Karpas-422 (cell line): ENCODE results near the gene TRIM71. TPM values are rescaled to one million over a fixed set of nuclear protein-coding genes. Genes with fewer than 3 reads are reported as not detected.
"Not testable (repeated sequence)": the region's sequence is repeated elsewhere in the genome, so short reads cannot be mapped to it uniquely, and the experiment has no call there.

ENCODE experiments used
- DNase-seq: peaks from one replicate; pipeline ENCODE4 v3.0.0-alpha.2; 2015
- H2AFZ ChIP-seq: fragments of 200-600 bp; sonication (generic); 2 replicates; pipeline ENCODE4 v1.6.1; 2014; ENCODE audit warnings: antibody characterized with exemption, low read length, mixed read lengths
- H3K27ac ChIP-seq: fragments of 200-600 bp; sonication (generic); 2 replicates; pipeline ENCODE4 v1.5.1; 2014; ENCODE audit warnings: mild to moderate bottlenecking, low read length, moderate library complexity
- H3K27me3 ChIP-seq: fragments of 200-600 bp; sonication (generic); 2 replicates; pipeline ENCODE4 v1.6.1; 2014; ENCODE audit warnings: low read length, mixed read lengths
- H3K36me3 ChIP-seq: fragments of 200-600 bp; sonication (generic); 2 replicates; pipeline ENCODE4 v1.6.1; 2014; ENCODE audit warnings: low read length, mixed read lengths; ENCODE audit not compliant: insufficient read depth
- H3K4me1 ChIP-seq: fragments of 200-600 bp; sonication (generic); 2 replicates; pipeline ENCODE4 v1.6.1; 2014; ENCODE audit warnings: mild to moderate bottlenecking, low read length, mixed read lengths
- H3K4me2 ChIP-seq: fragments of 200-600 bp; sonication (generic); 2 replicates; pipeline ENCODE4 v1.6.1; 2014; ENCODE audit warnings: low read length, low read depth, mild to moderate bottlenecking; ENCODE audit not compliant: poor library complexity, severe bottlenecking
- H3K4me3 ChIP-seq: fragments of 200-600 bp; sonication (generic); 2 replicates; pipeline ENCODE4 v1.5.1; 2014; ENCODE audit warnings: mild to moderate bottlenecking, antibody characterized with exemption, low read length, mixed read lengths
- H3K79me2 ChIP-seq: fragments of 200-600 bp; sonication (generic); 2 replicates; pipeline ENCODE4 v1.6.1; 2014; ENCODE audit warnings: mild to moderate bottlenecking, low read length, mixed read lengths
- H3K9ac ChIP-seq: fragments of 200-600 bp; sonication (generic); 2 replicates; pipeline ENCODE4 v1.6.0; 2014; ENCODE audit warnings: low read length
- H3K9me2 ChIP-seq: fragments of 200-600 bp; sonication (generic), shearing (Covaris generic); replicated peaks from 2 replicates; pipeline ENCODE4 v1.6.0; 2014; ENCODE audit warnings: mild to moderate bottlenecking, low read length, moderate library complexity; ENCODE audit not compliant: insufficient read depth
- H3K9me3 ChIP-seq: fragments of 300-700, 200-600 bp; sonication (generic); 2 replicates; pipeline ENCODE4 v1.6.1; 2014; ENCODE audit warnings: low read length, mixed read lengths
- H4K20me1 ChIP-seq: fragments of 200-600 bp; sonication (generic); 2 replicates; pipeline ENCODE4 v1.6.1; 2014; ENCODE audit warnings: mild to moderate bottlenecking, antibody characterized with exemption, low read length, low read depth; ENCODE audit not compliant: insufficient read depth
- total RNA-seq: library from RNA; depleted of rRNA; stranded (reverse); fragments of >200 nt; shearing (Covaris generic); gene quantifications from 2 replicates; pipeline ENCODE4 v1.2.3, GENCODE V29; 2014; ENCODE audit warnings: low replicate concordance

The TRIM71 gene
- total RNA-seq, 1 experiment from 2014 or later, result not detected

DNA sequence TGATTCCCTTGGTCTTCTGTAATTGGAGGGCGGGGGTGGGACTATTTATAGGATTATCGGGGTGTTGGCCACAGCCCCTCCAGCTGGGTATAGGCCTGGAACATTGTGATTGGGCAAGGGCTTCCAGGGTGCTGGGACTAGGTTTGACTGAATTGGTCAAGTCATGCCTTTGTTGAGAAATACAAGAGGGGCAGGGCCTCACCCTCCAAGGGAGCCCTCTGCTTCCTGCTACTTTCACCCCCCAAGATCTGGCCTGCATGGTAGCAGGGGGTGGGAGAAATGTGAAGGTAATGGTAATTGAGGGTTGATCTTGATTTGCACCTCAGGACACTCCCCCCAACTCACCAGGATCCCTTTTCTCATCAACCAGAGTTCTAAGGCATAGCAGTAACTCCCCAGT, 25.2 kb downstream of the TRIM71 start:
- Histone ChIP-seq H3K4me3 (no peak overlapping the region), H3K4me2 (no peak overlapping the region), H3K79me2 (no peaks in the 10 kb centered on the region), H3K36me3 (no peaks in the 10 kb centered on the region), H3K9ac (no peak overlapping the region), H2AFZ (no peak overlapping the region), H3K27ac (no peak overlapping the region), H3K27me3 (no peaks in the 10 kb centered on the region), H3K9me3 (no peaks in the 10 kb centered on the region), H3K9me2 (no peaks in the 10 kb centered on the region), H4K20me1 (no peaks in the 10 kb centered on the region), H3K4me1 (peaks cover 10% of the 10 kb centered on the region)
- DNase-seq, result no peak

- no peak overlapping the region for H3K4me3 ChIP-seq
- H3K9me3 ChIP-seq, result no peaks in the 10 kb centered on the region
- H3K9ac ChIP-seq, result no peak overlapping the region
- no peak for DNase-seq
- H3K4me2 ChIP-seq, result no peak overlapping the region
- no peaks in the 10 kb centered on the region for H3K79me2 ChIP-seq
- peaks cover 10% of the 10 kb centered on the region for H3K4me1 ChIP-seq
- no peaks in the 10 kb centered on the region for H4K20me1 ChIP-seq
- H3K27ac ChIP-seq, result no peak overlapping the region
- H3K9me2 ChIP-seq, result no peaks in the 10 kb centered on the region
- no peaks in the 10 kb centered on the region for H3K36me3 ChIP-seq
- no peaks in the 10 kb centered on the region for H3K27me3 ChIP-seq
- no peak overlapping the region for H2AFZ ChIP-seq
These were observed 25.9 kb downstream of the TRIM71 start for GRCh38 chr3:32843510-32844321.

- H3K9me3 ChIP-seq, result no peaks in the 10 kb centered on the region
- no peak overlapping the region for H3K4me3 ChIP-seq
- peaks cover 10% of the 10 kb centered on the region for H3K4me1 ChIP-seq
- no peak overlapping the region for H3K27ac ChIP-seq
- no peaks in the 10 kb centered on the region for H3K27me3 ChIP-seq
- no peaks in the 10 kb centered on the region for H3K79me2 ChIP-seq
- no peak overlapping the region for H2AFZ ChIP-seq
- no peaks in the 10 kb centered on the region for H3K36me3 ChIP-seq
- H3K9me2 ChIP-seq, result no peaks in the 10 kb centered on the region
- DNase-seq, result no peak
- no peaks in the 10 kb centered on the region for H4K20me1 ChIP-seq
- H3K9ac ChIP-seq, result no peak overlapping the region
- H3K4me2 ChIP-seq, result no peak overlapping the region
These were observed 26.5 kb downstream of the TRIM71 start for GRCh38 chr3:32844322-32844654.

GRCh38 chr3:32844914-32845313, 27.1 kb downstream of the TRIM71 start:
- H3K9ac ChIP-seq, result no peak overlapping the region
- H3K79me2 ChIP-seq, result no peaks in the 10 kb centered on the region

GRCh38 chr3:32845546-32845945, 27.7 kb downstream of the TRIM71 start:
- H3K4me2 ChIP-seq, H3K79me2 ChIP-seq, H3K27ac ChIP-seq: not testable (repeated sequence)

More at GRCh38 chr3:32844914-32845313, 27.1 kb downstream of the TRIM71 start:
- no peak overlapping the region for H3K27ac ChIP-seq
- no peaks in the 10 kb centered on the region for H4K20me1 ChIP-seq
- no peak overlapping the region for H3K4me3 ChIP-seq
- no peak for DNase-seq
- H3K4me1 ChIP-seq, result peaks cover 10% of the 10 kb centered on the region
- no peaks in the 10 kb centered on the region for H3K27me3 ChIP-seq
- H3K9me3 ChIP-seq, result no peaks in the 10 kb centered on the region
- H2AFZ ChIP-seq, result no peak overlapping the region
- no peaks in the 10 kb centered on the region for H3K36me3 ChIP-seq
- H3K9me2 ChIP-seq, result no peaks in the 10 kb centered on the region
- H3K4me2 ChIP-seq, result no peak overlapping the region

GRCh38 chr3:32847045-32847444, 29.2 kb downstream of the TRIM71 start:
- not testable (repeated sequence) for H2AFZ ChIP-seq, H3K9me3 ChIP-seq, H3K27me3 ChIP-seq, H4K20me1 ChIP-seq, H3K4me2 ChIP-seq, H3K4me3 ChIP-seq, H3K79me2 ChIP-seq, DNase-seq, H3K4me1 ChIP-seq, H3K36me3 ChIP-seq, H3K9me2 ChIP-seq, H3K27ac ChIP-seq, H3K9ac ChIP-seq

More at GRCh38 chr3:32845546-32845945, 27.7 kb downstream of the TRIM71 start:
- H4K20me1 ChIP-seq, H3K9me3 ChIP-seq, H3K4me1 ChIP-seq, H3K9ac ChIP-seq, H3K9me2 ChIP-seq, H3K4me3 ChIP-seq, H3K36me3 ChIP-seq, DNase-seq, H3K27me3 ChIP-seq, H2AFZ ChIP-seq: not testable (repeated sequence)

- Histone ChIP-seq H3K79me2 (no peaks in the 10 kb centered on the region), H3K27me3 (no peaks in the 10 kb centered on the region)
- DNase-seq, result no peak
These were observed 29.7 kb downstream of the TRIM71 start for GRCh38 chr3:32847528-32847927.

DNA sequence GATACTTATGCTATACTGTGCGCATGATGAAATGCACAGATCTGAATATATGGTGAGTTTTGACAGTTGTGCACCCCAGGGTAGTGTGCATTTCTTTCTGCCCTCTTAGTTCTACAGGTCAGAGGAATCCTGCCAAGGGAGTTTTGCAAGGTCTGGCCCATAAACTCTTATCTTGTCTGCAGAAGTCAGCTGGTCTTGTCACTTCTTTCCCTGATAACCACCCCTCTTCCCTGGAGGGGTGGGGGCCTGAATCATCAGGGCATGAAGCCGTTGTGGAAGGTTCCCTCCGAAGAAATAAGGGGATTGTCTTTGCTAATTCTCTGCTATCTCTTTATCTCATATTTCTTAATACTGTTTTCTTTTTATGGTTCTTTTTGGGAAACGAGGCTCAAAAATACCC, 30.4 kb downstream of the TRIM71 start:
- H3K9me3 ChIP-seq, result no peaks in the 10 kb centered on the region
- no peaks in the 10 kb centered on the region for H3K27me3 ChIP-seq
- no peak overlapping the region for H2AFZ ChIP-seq
- H3K27ac ChIP-seq, result no peak overlapping the region
- H3K9ac ChIP-seq, result no peak overlapping the region
- no peak overlapping the region for H3K4me2 ChIP-seq
- H4K20me1 ChIP-seq, result no peaks in the 10 kb centered on the region
- no peak overlapping the region for H3K4me3 ChIP-seq
- H3K36me3 ChIP-seq, result no peaks in the 10 kb centered on the region
- DNase-seq, result no peak
- no peaks in the 10 kb centered on the region for H3K79me2 ChIP-seq
- H3K4me1 ChIP-seq, result peaks cover 2% of the 10 kb centered on the region; the same call in 1 of the 2 replicates
- H3K9me2 ChIP-seq, result no peaks in the 10 kb centered on the region

More at GRCh38 chr3:32847528-32847927, 29.7 kb downstream of the TRIM71 start:
- H3K27ac ChIP-seq, result no peak overlapping the region
- no peak overlapping the region for H3K4me3 ChIP-seq
- no peaks in the 10 kb centered on the region for H3K36me3 ChIP-seq
- no peak overlapping the region for H2AFZ ChIP-seq
- H3K9me3 ChIP-seq, result no peaks in the 10 kb centered on the region
- no peaks in the 10 kb centered on the region for H3K9me2 ChIP-seq
- H3K9ac ChIP-seq, result no peak overlapping the region
- H3K4me1 ChIP-seq, result peaks cover 8% of the 10 kb centered on the region
- no peaks in the 10 kb centered on the region for H4K20me1 ChIP-seq
- no peak overlapping the region for H3K4me2 ChIP-seq
